Caco-2 (cell line): Measurements from ENCODE around the gene DDX59. TPM values are rescaled to one million over a fixed set of nuclear protein-coding genes. Genes with fewer than 3 reads are reported as not detected.

Experiments
- BruUV-seq: library from RNA; stranded (reverse); fragments of 400-500 nt; replicated peaks from 2 replicates; lab custom pipeline; 2021; lab: Mats Ljungman, UMichigan
- CTCF ChIA-PET: fragments of 300-600 bp; sonication (Branson Sonifier 250); formaldehyde crosslinking; loops from one replicate; lab custom pipeline; 2022; ENCODE audit warnings: antibody characterized with exemption; lab: Charles Lee
- POLR2A ChIA-PET: fragments of 300-600 bp; sonication (Branson Sonifier 250); formaldehyde crosslinking; loops from one replicate; lab custom pipeline; 2022; ENCODE audit warnings: antibody characterized with exemption; lab: Charles Lee
- DNase-seq, 2 experiments: peaks; one replicate each; pipeline versions ENCODE4 v3.0.0 to v3.0.0-alpha.2; 2020 to 2022
- H3K27me3 ChIP-seq: replicated peaks from 2 replicates; pipeline ENCODE4 v1.6.0; 2011; ENCODE audit warnings: low read length; ENCODE audit not compliant: control insufficient read depth, insufficient read depth
- H3K36me3 ChIP-seq: 2 replicates; pipeline ENCODE4 v1.5.1; 2011; ENCODE audit warnings: low read length; ENCODE audit not compliant: control insufficient read depth, insufficient read depth
- H3K4me1 ChIP-seq: fragments of 250-450 bp; sonication (Bioruptor Pico); 2 replicates; pipeline ENCODE4 v1.5.1; 2020; ENCODE audit warnings: mild to moderate bottlenecking
- H3K4me3 ChIP-seq: 2 replicates; pipeline ENCODE4 v1.5.1; 2011; ENCODE audit warnings: low read depth, mild to moderate bottlenecking, control low read depth, low read length
- H3K9me3 ChIP-seq: fragments of 250-450 bp; sonication (Bioruptor Pico); 2 replicates; pipeline ENCODE4 v1.5.1; 2020; ENCODE audit warnings: mild to moderate bottlenecking, moderate library complexity
- H3K27ac Mint-ChIP-seq: one replicate; pipeline ENCODE4 v1.8.0; 2022; ENCODE audit warnings: mixed read lengths; ENCODE audit not compliant: unreplicated experiment
- H3K27me3 Mint-ChIP-seq: one replicate; pipeline ENCODE4 v1.8.0; 2022; ENCODE audit warnings: mixed read lengths; ENCODE audit not compliant: insufficient read depth, unreplicated experiment
- H3K36me3 Mint-ChIP-seq: one replicate; pipeline ENCODE4 v1.8.0; 2022; ENCODE audit warnings: mild to moderate bottlenecking, mixed read lengths; ENCODE audit not compliant: insufficient read depth, unreplicated experiment
- H3K4me1 Mint-ChIP-seq: one replicate; pipeline ENCODE4 v1.8.0; 2022; ENCODE audit warnings: low read depth, mixed read lengths; ENCODE audit not compliant: unreplicated experiment
- H3K4me3 Mint-ChIP-seq: one replicate; pipeline ENCODE4 v1.8.0; 2022; ENCODE audit warnings: mild to moderate bottlenecking, moderate library complexity, mixed read lengths; ENCODE audit not compliant: unreplicated experiment
- H3K9me3 Mint-ChIP-seq: one replicate; pipeline ENCODE4 v1.8.0; 2022; ENCODE audit warnings: mixed read lengths; ENCODE audit not compliant: unreplicated experiment
- intact Hi-C: fragments of 100-400 bp; cut with micrococcal nuclease; formaldehyde crosslinking; loops from one replicate; pipeline ENCODE4 v1.10.0; 2022; ENCODE audit not compliant: unreplicated experiment
- total RNA-seq: library from RNA; stranded (reverse); gene quantifications from 2 replicates; pipeline ENCODE4 v1.2.3, GENCODE V29; 2022
- TF ChIP-seq, protein P1 (sequence below), 2 experiments: fragments of 200-600 bp in 1 of 2; IDR thresholded peaks; 1 replicate in 1 of 2; 2 replicates in 1 of 2; pipeline versions ENCODE4 v1.5.1 to v1.8.0; 2011 to 2022; ENCODE audit warnings: antibody characterized with exemption in 1 of 2, control low read depth in 1 of 2, inconsistent platforms in 1 of 2, low read depth in 1 of 2, low read length in 1 of 2, mild to moderate bottlenecking in 1 of 2, moderate library complexity in 1 of 2; ENCODE audit not compliant: insufficient read depth in 1 of 2, severe bottlenecking in 1 of 2, unreplicated experiment in 1 of 2

Gene DDX59
- total RNA-seq, 1 experiment from 2014 or later: 13.5 TPM

DNA sequence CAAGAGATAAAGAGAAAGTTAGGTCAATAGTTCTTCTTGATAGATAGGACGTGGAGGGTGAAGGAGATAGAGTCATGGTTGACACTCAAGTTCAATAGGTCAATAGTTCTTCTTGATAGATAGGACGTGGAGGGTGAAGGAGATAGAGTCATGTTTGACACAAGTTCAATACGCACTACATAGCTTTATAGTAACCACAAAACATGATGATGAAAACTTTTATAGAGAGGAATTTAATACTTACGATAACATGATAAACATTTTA is 5.8 kb upstream of the DDX59 start:
- no peak overlapping the region for H3K4me3 ChIP-seq
- no peak for DNase-seq
- no peak overlapping the region for H3K4me3 Mint-ChIP-seq
- TF ChIP-seq, protein P1, sequence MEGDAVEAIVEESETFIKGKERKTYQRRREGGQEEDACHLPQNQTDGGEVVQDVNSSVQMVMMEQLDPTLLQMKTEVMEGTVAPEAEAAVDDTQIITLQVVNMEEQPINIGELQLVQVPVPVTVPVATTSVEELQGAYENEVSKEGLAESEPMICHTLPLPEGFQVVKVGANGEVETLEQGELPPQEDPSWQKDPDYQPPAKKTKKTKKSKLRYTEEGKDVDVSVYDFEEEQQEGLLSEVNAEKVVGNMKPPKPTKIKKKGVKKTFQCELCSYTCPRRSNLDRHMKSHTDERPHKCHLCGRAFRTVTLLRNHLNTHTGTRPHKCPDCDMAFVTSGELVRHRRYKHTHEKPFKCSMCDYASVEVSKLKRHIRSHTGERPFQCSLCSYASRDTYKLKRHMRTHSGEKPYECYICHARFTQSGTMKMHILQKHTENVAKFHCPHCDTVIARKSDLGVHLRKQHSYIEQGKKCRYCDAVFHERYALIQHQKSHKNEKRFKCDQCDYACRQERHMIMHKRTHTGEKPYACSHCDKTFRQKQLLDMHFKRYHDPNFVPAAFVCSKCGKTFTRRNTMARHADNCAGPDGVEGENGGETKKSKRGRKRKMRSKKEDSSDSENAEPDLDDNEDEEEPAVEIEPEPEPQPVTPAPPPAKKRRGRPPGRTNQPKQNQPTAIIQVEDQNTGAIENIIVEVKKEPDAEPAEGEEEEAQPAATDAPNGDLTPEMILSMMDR (IDR thresholded peaks at IDR 0.05; ENCODE audit: insufficient read depth in 1 of 2, low read depth in 1 of 2, low read length in 1 of 2, severe bottlenecking in 1 of 2, unreplicated experiment in 1 of 2): no peak
- CTCF ChIA-PET: interaction anchor here (0.6 kb wide), 1 partner anchor 220 kb away, joined by 4 read pairs; no protein-coding TSS in a partner anchor
- no TSS peak for BruUV-seq
- H3K9me3 ChIP-seq: no peaks in the 10 kb centered on the region
- H3K27me3 ChIP-seq: no peaks in the 10 kb centered on the region
- no peaks in the 10 kb centered on the region for H3K9me3 Mint-ChIP-seq
- POLR2A ChIA-PET: no interaction called here
- peaks cover 7% of the 10 kb centered on the region for H3K4me1 ChIP-seq
- peaks cover 9% of the 10 kb centered on the region for H3K4me1 Mint-ChIP-seq
- H3K36me3 Mint-ChIP-seq: no peaks in the 10 kb centered on the region
- H3K27me3 Mint-ChIP-seq: no peaks in the 10 kb centered on the region
- intact Hi-C loops: no loop called here
- H3K27ac Mint-ChIP-seq: no peak overlapping the region
- H3K36me3 ChIP-seq: no peaks in the 10 kb centered on the region

DNA sequence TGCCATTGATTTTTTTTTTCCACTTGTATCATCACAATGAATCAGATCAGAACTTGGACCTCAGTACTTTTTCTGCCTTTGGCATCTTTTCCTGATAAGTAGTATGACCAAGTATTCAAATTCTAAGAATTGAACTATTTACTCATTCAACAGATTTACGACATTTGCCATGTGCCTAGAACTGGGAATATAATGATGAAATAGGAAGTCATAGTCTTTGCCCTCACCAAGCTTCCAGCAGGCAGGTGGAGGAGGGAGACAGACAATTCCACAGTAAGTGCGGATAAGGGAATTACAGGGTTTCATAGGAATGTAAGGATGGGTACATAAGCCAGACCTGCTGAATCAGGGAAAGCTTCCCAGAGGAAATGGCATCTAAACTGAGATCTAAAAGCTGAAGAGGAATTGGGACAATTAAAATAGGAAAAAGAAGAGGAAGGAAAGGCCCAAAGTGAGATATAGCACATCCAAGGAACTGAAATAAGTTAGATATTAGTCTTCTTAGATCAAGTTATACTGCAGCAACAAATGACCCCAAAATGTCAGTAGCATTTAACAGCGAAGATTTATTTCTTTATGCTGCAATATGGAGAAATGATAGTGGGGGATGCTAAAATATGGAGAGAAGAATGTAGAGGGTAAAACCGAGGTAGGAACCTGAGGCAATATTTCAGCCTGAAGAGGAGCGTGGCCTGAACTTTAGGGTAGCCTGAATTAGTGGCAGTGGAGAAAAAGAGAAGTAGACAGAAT is 5.3 kb upstream of the DDX59 start:
- Histone ChIP-seq H3K27me3 (no peaks in the 10 kb centered on the region), H3K9me3 (no peaks in the 10 kb centered on the region), H3K36me3 (no peaks in the 10 kb centered on the region), H3K4me3 (no peak overlapping the region), H3K4me1 (peaks cover 7% of the 10 kb centered on the region)
- Mint-ChIP-seq H3K27me3 (no peaks in the 10 kb centered on the region), H3K9me3 (no peaks in the 10 kb centered on the region), H3K27ac (peak overlapping the region; percentile 8), H3K4me1 (peaks cover 9% of the 10 kb centered on the region), H3K36me3 (peaks cover 3% of the 10 kb centered on the region), H3K4me3 (no peak overlapping the region)
- TF ChIP-seq, protein P1 (IDR thresholded peaks at IDR 0.05; ENCODE audit: insufficient read depth in 1 of 2, low read depth in 1 of 2, low read length in 1 of 2, severe bottlenecking in 1 of 2, unreplicated experiment in 1 of 2): no peak
- intact Hi-C loops: no loop called here
- no peak for DNase-seq
- ChIA-PET POLR2A (no interaction called here), CTCF (no interaction called here)
- BruUV-seq: no TSS peak

DNA sequence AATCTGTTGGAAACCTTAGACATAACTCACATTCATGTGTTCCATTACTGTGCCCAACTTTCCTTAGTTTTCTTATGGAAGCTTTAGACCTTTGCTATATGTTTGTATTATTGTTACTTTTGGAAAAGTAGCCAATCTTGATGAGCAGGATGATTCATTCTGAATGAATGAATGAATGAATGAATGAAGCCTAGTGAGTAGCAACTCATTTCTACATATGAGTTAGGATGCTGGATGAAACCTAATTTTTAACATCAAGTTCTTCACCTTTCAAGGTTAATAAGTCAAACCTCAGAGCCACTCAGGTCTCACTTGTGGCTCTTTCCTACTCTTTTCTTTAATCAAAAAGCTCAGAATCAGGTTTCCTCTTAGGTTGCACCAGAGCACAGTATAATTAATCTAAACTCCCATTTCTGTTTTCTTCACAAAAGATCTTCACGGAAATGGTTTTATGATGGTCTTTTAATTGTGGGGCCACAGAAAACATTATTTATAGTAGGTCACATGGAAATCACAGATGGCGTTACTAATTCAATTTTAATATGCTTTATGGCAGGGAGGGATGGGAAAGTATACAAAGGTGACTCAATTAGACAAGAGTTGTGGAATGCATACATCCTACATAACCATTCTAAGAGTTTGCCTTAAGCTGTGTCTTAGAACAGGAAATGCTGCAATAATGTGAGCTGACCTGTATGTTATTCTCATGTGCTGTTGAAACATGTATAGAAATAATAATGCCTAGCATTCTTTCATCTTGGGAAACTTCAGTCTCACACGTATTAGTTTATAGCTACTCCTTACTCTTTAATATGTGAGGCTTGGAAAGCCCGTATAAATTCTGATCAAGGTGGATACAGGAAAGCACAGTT is 4.5 kb upstream of the DDX59 start:
- ChIA-PET CTCF (no interaction called here), POLR2A (no interaction called here)
- intact Hi-C loops: no loop called here
- Histone ChIP-seq H3K36me3 (no peaks in the 10 kb centered on the region), H3K27me3 (no peaks in the 10 kb centered on the region), H3K4me3 (no peak overlapping the region), H3K9me3 (no peaks in the 10 kb centered on the region), H3K4me1 (peaks cover 7% of the 10 kb centered on the region)
- Mint-ChIP-seq H3K4me1 (peaks cover 9% of the 10 kb centered on the region), H3K27me3 (no peaks in the 10 kb centered on the region), H3K4me3 (no peak overlapping the region), H3K9me3 (no peaks in the 10 kb centered on the region), H3K36me3 (peaks cover 7% of the 10 kb centered on the region), H3K27ac (no peak overlapping the region)
- TF ChIP-seq, protein P1 (IDR thresholded peaks at IDR 0.05; ENCODE audit: insufficient read depth in 1 of 2, low read depth in 1 of 2, low read length in 1 of 2, severe bottlenecking in 1 of 2, unreplicated experiment in 1 of 2): no peak
- no peak for DNase-seq
- no TSS peak for BruUV-seq
